ENCODE data around the gene ANAPC2.

ANAPC2 gene

GRCh38 chr9:137192448-137192780 lies 4.1 kb upstream of the ANAPC2 start:
- Mint-ChIP-seq H3K27ac (no peak overlapping the region), H3K36me3 (peaks cover 11% of the 10 kb centered on the region), H3K9me3 (no peaks in the 10 kb centered on the region), H3K27me3 (no peaks in the 10 kb centered on the region), H3K4me1 (peaks cover 32% of the 10 kb centered on the region), H3K4me3 (no peak overlapping the region)
- ATAC-seq: no peak

- peak overlapping the region; percentile 75 for H3K27ac Mint-ChIP-seq
- ATAC-seq: no peak
- no peaks in the 10 kb centered on the region for H3K27me3 Mint-ChIP-seq
- peaks cover 32% of the 10 kb centered on the region for H3K4me1 Mint-ChIP-seq
- no peaks in the 10 kb centered on the region for H3K9me3 Mint-ChIP-seq
- peaks cover 11% of the 10 kb centered on the region for H3K36me3 Mint-ChIP-seq
- no peak overlapping the region for H3K4me3 Mint-ChIP-seq
Measured at GRCh38 chr9:137191691-137192447, 3.5 kb upstream of the ANAPC2 start.

GRCh38 chr9:137191245-137191644 lies 2.9 kb upstream of the ANAPC2 start:
- Mint-ChIP-seq H3K4me1 (peaks cover 36% of the 10 kb centered on the region), H3K27me3 (no peaks in the 10 kb centered on the region), H3K9me3 (no peaks in the 10 kb centered on the region), H3K27ac (peak overlapping the region; percentile 75), H3K36me3 (peaks cover 11% of the 10 kb centered on the region), H3K4me3 (peak overlapping the region; percentile 56)
- no peak for ATAC-seq

- H3K4me3 Mint-ChIP-seq: peak overlapping the region; percentile 95
- H3K36me3 Mint-ChIP-seq: peaks cover 11% of the 10 kb centered on the region
- peaks cover 43% of the 10 kb centered on the region for H3K4me1 Mint-ChIP-seq
- peak overlapping the region; percentile 75 for H3K27ac Mint-ChIP-seq
- no peaks in the 10 kb centered on the region for H3K9me3 Mint-ChIP-seq
- ATAC-seq: no peak
- no peaks in the 10 kb centered on the region for H3K27me3 Mint-ChIP-seq
Measured at GRCh38 chr9:137190315-137190856, 2.0 kb upstream of the ANAPC2 start.

- Mint-ChIP-seq H3K4me3 (peak overlapping the region; percentile 95), H3K27ac (peak overlapping the region; percentile 87), H3K27me3 (no peaks in the 10 kb centered on the region), H3K4me1 (peaks cover 48% of the 10 kb centered on the region), H3K36me3 (peaks cover 14% of the 10 kb centered on the region), H3K9me3 (no peaks in the 10 kb centered on the region)
- ATAC-seq: no peak
Measured at GRCh38 chr9:137189297-137190295, 1.2 kb upstream of the ANAPC2 start.

GRCh38 chr9:137188086-137188489 lies 272 bp downstream of the ANAPC2 start:
- Mint-ChIP-seq H3K4me1 (peaks cover 56% of the 10 kb centered on the region), H3K27ac (peak overlapping the region; percentile 87), H3K9me3 (no peaks in the 10 kb centered on the region), H3K4me3 (peak overlapping the region; percentile 95), H3K36me3 (peaks cover 29% of the 10 kb centered on the region), H3K27me3 (no peaks in the 10 kb centered on the region)
- ATAC-seq: no peak

GRCh38 chr9:137187386-137187785 lies 974 bp downstream of the ANAPC2 start:
- H3K36me3 Mint-ChIP-seq: peaks cover 36% of the 10 kb centered on the region
- no peak for ATAC-seq
- no peaks in the 10 kb centered on the region for H3K9me3 Mint-ChIP-seq
- peak overlapping the region; percentile 95 for H3K4me3 Mint-ChIP-seq
- peak overlapping the region; percentile 87 for H3K27ac Mint-ChIP-seq
- H3K27me3 Mint-ChIP-seq: no peaks in the 10 kb centered on the region
- peaks cover 56% of the 10 kb centered on the region for H3K4me1 Mint-ChIP-seq

GRCh38 chr9:137186385-137186784 lies 2.0 kb downstream of the ANAPC2 start:
- peaks cover 56% of the 10 kb centered on the region for H3K4me1 Mint-ChIP-seq
- no peaks in the 10 kb centered on the region for H3K9me3 Mint-ChIP-seq
- no peak overlapping the region for H3K27ac Mint-ChIP-seq
- no peak for ATAC-seq
- H3K27me3 Mint-ChIP-seq: no peaks in the 10 kb centered on the region
- H3K36me3 Mint-ChIP-seq: peaks cover 42% of the 10 kb centered on the region
- H3K4me3 Mint-ChIP-seq: peak overlapping the region; percentile 95

GRCh38 chr9:137185921-137186320 lies 2.4 kb downstream of the ANAPC2 start:
- H3K27me3 Mint-ChIP-seq: no peaks in the 10 kb centered on the region
- H3K36me3 Mint-ChIP-seq: peaks cover 37% of the 10 kb centered on the region

GRCh38 chr9:137184881-137185660 lies 3.3 kb downstream of the ANAPC2 start:
- peaks cover 47% of the 10 kb centered on the region for H3K4me1 Mint-ChIP-seq
- H3K27me3 Mint-ChIP-seq: no peaks in the 10 kb centered on the region
- no peaks in the 10 kb centered on the region for H3K9me3 Mint-ChIP-seq
- no peak overlapping the region for H3K4me3 Mint-ChIP-seq
- ATAC-seq: no peak
- peaks cover 35% of the 10 kb centered on the region for H3K36me3 Mint-ChIP-seq
- no peak overlapping the region for H3K27ac Mint-ChIP-seq

More at GRCh38 chr9:137185921-137186320, 2.4 kb downstream of the ANAPC2 start:
- ATAC-seq: no peak
- no peaks in the 10 kb centered on the region for H3K9me3 Mint-ChIP-seq
- H3K4me3 Mint-ChIP-seq: no peak overlapping the region
- no peak overlapping the region for H3K27ac Mint-ChIP-seq
- H3K4me1 Mint-ChIP-seq: peaks cover 52% of the 10 kb centered on the region

- Mint-ChIP-seq H3K27me3 (no peaks in the 10 kb centered on the region), H3K4me3 (no peak overlapping the region), H3K4me1 (peaks cover 39% of the 10 kb centered on the region), H3K9me3 (no peaks in the 10 kb centered on the region), H3K36me3 (peaks cover 45% of the 10 kb centered on the region), H3K27ac (no peak overlapping the region)
- ATAC-seq: no peak
Measured at GRCh38 chr9:137183980-137184595, 4.3 kb downstream of the ANAPC2 start.

GRCh38 chr9:137182836-137183235 lies 5.5 kb downstream of the ANAPC2 start:
- Mint-ChIP-seq H3K4me3 (no peak overlapping the region), H3K9me3 (no peaks in the 10 kb centered on the region), H3K27ac (no peak overlapping the region), H3K36me3 (peaks cover 47% of the 10 kb centered on the region), H3K4me1 (peaks cover 35% of the 10 kb centered on the region), H3K27me3 (no peaks in the 10 kb centered on the region)
- no peak for ATAC-seq

- Mint-ChIP-seq H3K4me3 (no peak overlapping the region), H3K9me3 (no peaks in the 10 kb centered on the region), H3K27me3 (no peaks in the 10 kb centered on the region), H3K4me1 (peaks cover 24% of the 10 kb centered on the region), H3K27ac (no peak overlapping the region), H3K36me3 (peaks cover 57% of the 10 kb centered on the region)
- ATAC-seq: no peak
Measured at GRCh38 chr9:137181680-137182079, 6.7 kb downstream of the ANAPC2 start.

- Mint-ChIP-seq H3K4me3 (no peak overlapping the region), H3K4me1 (peaks cover 22% of the 10 kb centered on the region), H3K36me3 (peaks cover 59% of the 10 kb centered on the region), H3K27me3 (no peaks in the 10 kb centered on the region), H3K27ac (no peak overlapping the region), H3K9me3 (no peaks in the 10 kb centered on the region)
- ATAC-seq: no peak
Measured at GRCh38 chr9:137180491-137180890, 7.9 kb downstream of the ANAPC2 start.

All from stimulated activated memory B cell treated with anti-CD40 and anti-IgM and Interleukin-4, amounts not matched to agents 10 μg/mL and 1 μg/mL and 100 μg/mL, for 72 hours (primary cell).